ENCODE results near the gene BCL2. TPM values are rescaled to one million over a fixed set of nuclear protein-coding genes. Genes with fewer than 3 reads are reported as not detected.
A peak's percentile ranks its signal among the peaks of the same experiment; 100 is the strongest.

BCL2 gene
- total RNA-seq, 2 experiments from 2014 or later, result 1.4 to 2.5 TPM

DNA sequence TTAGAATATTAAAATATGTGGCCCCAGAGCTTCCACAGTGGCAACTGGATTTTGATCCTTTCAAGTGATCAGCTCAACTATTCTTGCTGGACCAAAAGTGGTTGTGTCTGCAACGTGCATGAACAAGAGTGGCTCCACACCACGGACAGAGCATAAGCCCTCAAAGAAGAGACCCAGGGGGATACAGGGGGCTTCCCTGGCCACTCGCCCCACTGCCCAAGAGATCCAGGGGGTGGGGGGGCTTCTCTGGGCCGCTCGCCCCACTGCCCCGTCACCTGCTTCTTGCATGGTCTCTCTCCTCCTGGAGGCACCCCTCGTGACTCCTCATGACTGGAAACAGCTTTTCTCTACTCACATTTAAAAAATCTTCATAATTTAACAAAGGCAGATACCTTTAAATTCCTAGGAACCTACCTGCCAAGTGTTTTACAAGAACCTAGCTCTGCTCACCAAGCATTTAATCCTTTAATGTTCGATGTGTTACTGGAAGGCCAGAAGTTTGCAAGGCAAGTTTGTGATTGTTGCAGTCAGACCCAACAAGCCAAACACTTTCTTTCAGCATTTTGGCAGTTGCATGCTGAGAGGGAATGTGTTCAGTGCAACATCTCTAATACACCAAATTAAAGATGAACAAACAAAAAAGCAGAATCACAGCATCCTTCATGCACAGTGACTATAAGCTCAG, 174.3 kb downstream of the BCL2 start:
- Histone ChIP-seq H3K4me1 (ENCODE audit: insufficient read depth, low read length, poor library complexity, severe bottlenecking) (peaks cover 32% of the 10 kb centered on the region), H3K79me2 (ENCODE audit: insufficient read depth, low read depth, low read length) (no peaks in the 10 kb centered on the region)

DNA sequence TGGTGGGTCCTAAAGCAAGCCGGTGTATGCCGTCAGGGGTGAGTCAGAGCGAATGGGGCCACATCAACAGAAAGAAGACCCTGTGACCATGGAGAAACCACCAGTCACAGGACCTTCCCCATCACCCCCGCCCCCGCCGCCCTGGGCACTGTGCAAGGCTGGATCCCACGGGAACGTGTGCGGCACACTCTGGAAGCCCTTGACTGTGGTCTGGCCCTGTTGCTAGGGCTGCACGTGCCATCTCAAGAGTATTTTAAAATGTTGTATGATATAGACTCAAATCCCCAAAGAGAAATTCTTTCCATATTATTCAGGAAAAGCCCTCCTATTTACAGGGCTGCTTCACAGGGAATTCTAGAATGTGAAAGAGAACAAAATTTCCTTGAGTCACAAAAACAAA, 174.8 kb downstream of the BCL2 start:
- Histone ChIP-seq H3K27ac (ENCODE audit: low read depth, low read length, poor library complexity, severe bottlenecking) (no peak overlapping the region), H3K4me2 (ENCODE audit: low read length) (peak overlapping the region; percentile 68; the same call in 1 of the 2 replicates), H3K36me3 (ENCODE audit: insufficient read depth, low read length) (no peaks in the 10 kb centered on the region), H2AFZ (ENCODE audit: low read length) (no peak overlapping the region), H3K79me2 (ENCODE audit: insufficient read depth, low read depth, low read length) (no peaks in the 10 kb centered on the region), H3K4me3 (ENCODE audit: low read depth, low read length, poor library complexity, severe bottlenecking) (no peak overlapping the region), H4K20me1 (ENCODE audit: insufficient read depth, low read length) (no peaks in the 10 kb centered on the region), H3K4me1 (ENCODE audit: insufficient read depth, low read length, poor library complexity, severe bottlenecking) (peaks cover 37% of the 10 kb centered on the region), H3K9me2 (ENCODE audit: insufficient read depth, low read length) (no peaks in the 10 kb centered on the region), H3K9me3 (ENCODE audit: low read length) (0 out of 2 replicates have a peak, but pooled peaks cover 4% of the 10 kb centered on the region)
- ChIA-PET POLR2A (no interaction called here), CTCF (ENCODE audit: unreplicated experiment) (no interaction called here)
- no peak for DNase-seq (ENCODE audit: low spot score)
- no TSS peak for BruUV-seq (replicated peaks)
- intact Hi-C loops (cut with micrococcal nuclease; ENCODE audit: unreplicated experiment), result no loop called here
- TF ChIP-seq, protein P1, sequence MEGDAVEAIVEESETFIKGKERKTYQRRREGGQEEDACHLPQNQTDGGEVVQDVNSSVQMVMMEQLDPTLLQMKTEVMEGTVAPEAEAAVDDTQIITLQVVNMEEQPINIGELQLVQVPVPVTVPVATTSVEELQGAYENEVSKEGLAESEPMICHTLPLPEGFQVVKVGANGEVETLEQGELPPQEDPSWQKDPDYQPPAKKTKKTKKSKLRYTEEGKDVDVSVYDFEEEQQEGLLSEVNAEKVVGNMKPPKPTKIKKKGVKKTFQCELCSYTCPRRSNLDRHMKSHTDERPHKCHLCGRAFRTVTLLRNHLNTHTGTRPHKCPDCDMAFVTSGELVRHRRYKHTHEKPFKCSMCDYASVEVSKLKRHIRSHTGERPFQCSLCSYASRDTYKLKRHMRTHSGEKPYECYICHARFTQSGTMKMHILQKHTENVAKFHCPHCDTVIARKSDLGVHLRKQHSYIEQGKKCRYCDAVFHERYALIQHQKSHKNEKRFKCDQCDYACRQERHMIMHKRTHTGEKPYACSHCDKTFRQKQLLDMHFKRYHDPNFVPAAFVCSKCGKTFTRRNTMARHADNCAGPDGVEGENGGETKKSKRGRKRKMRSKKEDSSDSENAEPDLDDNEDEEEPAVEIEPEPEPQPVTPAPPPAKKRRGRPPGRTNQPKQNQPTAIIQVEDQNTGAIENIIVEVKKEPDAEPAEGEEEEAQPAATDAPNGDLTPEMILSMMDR (conservative IDR thresholded peaks at IDR 0.05; ENCODE audit: low read length), result no peak
- no peak for TF ChIP-seq EZH2phosphoT487 (IDR thresholded peaks at IDR 0.05; ENCODE audit: borderline replicate concordance, low read depth, low read length)

More for the DNA sequence above, 174.3 kb downstream of the BCL2 start:
- Histone ChIP-seq H2AFZ (ENCODE audit: low read length) (no peak overlapping the region), H3K9me3 (ENCODE audit: low read length) (no peaks in the 10 kb centered on the region), H3K36me3 (ENCODE audit: insufficient read depth, low read length) (no peaks in the 10 kb centered on the region), H3K4me2 (ENCODE audit: low read length) (peak overlapping the region; percentile 26; the same call in 1 of the 2 replicates), H3K4me3 (ENCODE audit: low read depth, low read length, poor library complexity, severe bottlenecking) (no peak overlapping the region), H3K9me2 (ENCODE audit: insufficient read depth, low read length) (no peaks in the 10 kb centered on the region), H3K27ac (ENCODE audit: low read depth, low read length, poor library complexity, severe bottlenecking) (no peak overlapping the region), H4K20me1 (ENCODE audit: insufficient read depth, low read length) (no peaks in the 10 kb centered on the region)
- intact Hi-C loops (cut with micrococcal nuclease; ENCODE audit: unreplicated experiment), result no loop called here
- POLR2A ChIA-PET, result no interaction called here
- CTCF ChIA-PET (ENCODE audit: unreplicated experiment), result no interaction called here
- no peak for TF ChIP-seq EZH2phosphoT487 (IDR thresholded peaks at IDR 0.05; ENCODE audit: borderline replicate concordance, low read depth, low read length)
- TF ChIP-seq, protein P1 (conservative IDR thresholded peaks at IDR 0.05; ENCODE audit: low read length), result no peak
- no peak for DNase-seq (ENCODE audit: low spot score)
- no TSS peak for BruUV-seq (replicated peaks)

DNA sequence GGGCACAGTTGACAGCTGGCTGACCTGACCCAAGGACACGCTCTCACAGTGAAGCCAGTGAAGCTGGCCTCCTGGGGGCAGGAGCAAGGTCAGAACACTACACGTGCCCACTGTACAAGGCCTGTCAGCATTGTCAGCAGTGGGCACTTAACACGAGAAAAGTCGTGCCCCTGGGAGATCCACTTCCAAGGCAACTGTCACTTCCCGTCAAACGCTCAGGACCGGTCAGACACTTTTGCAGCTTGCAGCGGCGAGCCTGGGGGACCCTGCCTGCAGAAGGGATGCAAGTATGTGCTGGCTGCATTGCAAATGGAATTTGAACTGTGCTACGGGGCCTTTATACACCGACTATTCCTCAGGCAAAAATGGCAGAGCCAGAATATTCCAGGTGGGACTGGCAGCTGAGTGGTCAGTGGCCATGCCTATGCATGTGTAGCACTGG, 176.2 kb downstream of the BCL2 start:
- H3K27ac ChIP-seq (ENCODE audit: low read depth, low read length, poor library complexity, severe bottlenecking), result no peak overlapping the region
- H4K20me1 ChIP-seq (ENCODE audit: insufficient read depth, low read length), result no peaks in the 10 kb centered on the region
- peak overlapping the region; percentile 68; the same call in 1 of the 2 replicates for H3K4me2 ChIP-seq (ENCODE audit: low read length)
- ChIA-PET POLR2A (no interaction called here), CTCF (ENCODE audit: unreplicated experiment) (interaction anchor here (0.8 kb wide), 1 partner anchor 10 kb away, joined by 3 read pairs; no protein-coding TSS in a partner anchor)
- intact Hi-C loops (cut with micrococcal nuclease; ENCODE audit: unreplicated experiment), result no loop called here
- no TSS peak for BruUV-seq (replicated peaks)
- H3K36me3 ChIP-seq (ENCODE audit: insufficient read depth, low read length), result no peaks in the 10 kb centered on the region
- no peak for TF ChIP-seq EZH2phosphoT487 (IDR thresholded peaks at IDR 0.05; ENCODE audit: borderline replicate concordance, low read depth, low read length)
- TF ChIP-seq, protein P1 (conservative IDR thresholded peaks at IDR 0.05; ENCODE audit: low read length), result no peak
- no peak overlapping the region for H2AFZ ChIP-seq (ENCODE audit: low read length)
- H3K9me2 ChIP-seq (ENCODE audit: insufficient read depth, low read length), result no peaks in the 10 kb centered on the region
- 0 out of 2 replicates have a peak, but pooled peaks cover 4% of the 10 kb centered on the region for H3K9me3 ChIP-seq (ENCODE audit: low read length)
- peaks cover 51% of the 10 kb centered on the region for H3K4me1 ChIP-seq (ENCODE audit: insufficient read depth, low read length, poor library complexity, severe bottlenecking)
- no peak for DNase-seq (ENCODE audit: low spot score)
- no peak overlapping the region for H3K4me3 ChIP-seq (ENCODE audit: low read depth, low read length, poor library complexity, severe bottlenecking)
- H3K79me2 ChIP-seq (ENCODE audit: insufficient read depth, low read depth, low read length), result no peaks in the 10 kb centered on the region
